Activated CD8-positive, alpha-beta memory T cell treated with anti-CD3 and anti-CD28 coated beads, Interleukin-2, amount 10 ng/mL, durations not matched to agents 7 days and 5 days (primary cell): ENCODE data around the gene FAM90A1. TPM values are rescaled to one million over a fixed set of nuclear protein-coding genes. Genes with fewer than 3 reads are reported as not detected.
"Not testable (repeated sequence)": the region's sequence is repeated elsewhere in the genome, so short reads cannot be mapped to it uniquely, and the experiment has no call there.

Experiments
- ATAC-seq: fragments of 150-1000 bp; cut with Tn5 transposase; one replicate; pipeline ENCODE4 v1.10.0; 2021; ENCODE audit warnings: moderate library complexity
- CTCF ChIA-PET: fragments of 350-600 bp; sonication (Branson Sonifier 250); formaldehyde crosslinking; loops from one replicate; lab custom pipeline; 2021; ENCODE audit warnings: antibody characterized with exemption; lab: Charles Lee
- DNase-seq: peaks from one replicate; pipeline ENCODE4 v3.0.0-alpha.2; 2020
- H3K27ac Mint-ChIP-seq: one replicate; pipeline ENCODE4 v1.8.0; 2021; ENCODE audit warnings: mild to moderate bottlenecking, mixed read lengths
- H3K27me3 Mint-ChIP-seq: one replicate; pipeline ENCODE4 v1.8.0; 2021; ENCODE audit warnings: mixed read lengths
- H3K36me3 Mint-ChIP-seq: one replicate; pipeline ENCODE4 v1.8.0; 2021; ENCODE audit warnings: mild to moderate bottlenecking, mixed read lengths
- H3K4me1 Mint-ChIP-seq: one replicate; pipeline ENCODE4 v1.8.0; 2021; ENCODE audit warnings: mixed read lengths
- H3K4me3 Mint-ChIP-seq: one replicate; pipeline ENCODE4 v1.8.0; 2021; ENCODE audit warnings: mild to moderate bottlenecking, moderate library complexity, mixed read lengths
- H3K9me3 Mint-ChIP-seq: one replicate; pipeline ENCODE4 v1.8.0; 2022; ENCODE audit warnings: low read depth, mixed read lengths
- total RNA-seq, 2 experiments: library from RNA; stranded (reverse); gene quantifications; one replicate each; pipeline ENCODE4 v1.2.3, GENCODE V29; 2021

Gene FAM90A1
- total RNA-seq, 2 experiments from 2014 or later, result 0.14 TPM; not detected in 1

DNA sequence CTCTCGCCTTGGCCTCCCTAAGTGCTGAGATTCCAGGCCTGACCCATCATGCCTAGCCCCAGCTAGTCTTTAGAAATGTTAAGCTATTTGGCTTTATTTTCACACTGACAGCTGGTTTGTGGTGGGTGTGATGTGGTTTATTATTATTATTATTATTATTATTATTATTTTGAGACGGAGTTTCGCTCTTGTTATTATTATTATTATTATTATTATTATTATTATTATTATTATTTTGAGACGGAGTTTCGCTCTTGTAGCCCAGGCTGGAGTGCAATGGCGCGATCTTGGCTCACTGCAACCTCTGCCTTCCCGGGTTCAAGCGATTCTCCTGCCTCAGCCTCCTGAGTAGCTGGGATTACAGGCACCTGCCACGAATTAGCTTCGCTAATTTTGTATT is 1.2 kb upstream of the FAM90A1 start:
- ATAC-seq, H3K27ac Mint-ChIP-seq, H3K9me3 Mint-ChIP-seq, H3K27me3 Mint-ChIP-seq, H3K4me3 Mint-ChIP-seq, H3K36me3 Mint-ChIP-seq, H3K4me1 Mint-ChIP-seq, DNase-seq: not testable (repeated sequence)
- CTCF ChIA-PET, result interaction anchor here (0.6 to 0.7 kb wide), 2 partner anchors 117 to 1041 kb away, joined by 3 read pairs; no protein-coding TSS in a partner anchor

DNA sequence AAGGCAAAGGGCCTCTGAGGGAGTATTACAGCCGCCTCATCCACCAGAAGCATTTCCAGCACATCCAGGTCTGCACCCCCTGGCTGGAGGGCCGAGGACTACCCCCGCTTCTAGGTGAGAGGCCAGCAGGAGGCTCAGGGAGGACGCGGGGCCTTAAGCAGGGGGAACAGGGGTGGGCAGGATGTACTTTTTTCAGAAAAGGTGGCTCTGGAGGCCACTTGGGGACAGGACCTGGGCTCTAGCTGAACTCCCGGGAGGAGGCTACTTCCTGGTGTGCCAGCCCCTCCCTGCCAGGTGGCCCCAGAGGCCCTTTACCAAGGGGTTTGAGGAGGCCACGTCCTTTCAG is 287 bp upstream of the FAM90A1 start:
- H3K27ac Mint-ChIP-seq, DNase-seq, ATAC-seq, H3K36me3 Mint-ChIP-seq, CTCF ChIA-PET, H3K9me3 Mint-ChIP-seq, H3K27me3 Mint-ChIP-seq, H3K4me1 Mint-ChIP-seq: not testable (repeated sequence)
- H3K4me3 Mint-ChIP-seq, result peak overlapping the region; percentile 47

DNA sequence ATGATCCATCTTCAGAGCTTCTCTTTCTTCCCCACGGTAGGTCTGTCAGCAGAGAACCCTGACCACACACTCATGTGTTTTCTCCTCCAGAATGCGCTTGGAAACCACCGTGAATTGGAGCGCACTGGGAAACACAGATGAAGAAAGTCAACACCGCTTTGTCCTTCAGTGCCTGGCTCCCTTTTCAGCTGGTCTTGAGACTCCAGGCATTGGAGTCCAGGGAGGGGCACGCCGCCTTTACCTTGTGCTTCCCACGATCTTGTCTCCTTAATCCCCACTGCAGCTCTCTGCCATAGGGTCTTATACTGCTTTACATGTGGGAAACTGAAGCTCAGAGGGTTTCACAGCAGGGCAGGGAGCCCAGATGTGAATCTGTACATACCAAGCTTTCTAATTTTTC is 1.1 kb downstream of the FAM90A1 start:
- Mint-ChIP-seq H3K4me3 (no peak overlapping the region), H3K9me3 (no peaks in the 10 kb centered on the region)
- CTCF ChIA-PET, result interaction anchor here (1.1 kb wide), 1 partner anchor 117 kb away, joined by 4 read pairs; no protein-coding TSS in a partner anchor

DNA sequence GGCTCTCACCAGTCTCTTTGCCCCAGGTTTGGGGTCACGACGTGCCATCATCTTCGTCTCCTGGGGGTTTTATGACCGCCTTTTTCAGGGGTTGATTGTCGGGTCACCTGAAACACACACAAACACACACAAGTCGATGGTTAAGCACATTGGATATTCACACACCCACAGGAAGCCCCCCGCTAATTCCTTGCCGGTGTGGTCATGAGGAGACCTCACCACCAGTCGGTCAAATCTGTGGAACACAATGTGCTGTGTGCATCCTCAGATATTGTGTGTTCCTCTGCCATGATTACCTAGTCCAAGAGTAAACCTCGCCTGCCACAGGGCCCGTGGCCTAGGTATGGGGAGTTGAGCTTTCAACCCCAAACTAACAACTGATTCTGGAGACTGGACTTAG is 2.6 kb downstream of the FAM90A1 start:
- H3K27ac Mint-ChIP-seq, H3K9me3 Mint-ChIP-seq, H3K27me3 Mint-ChIP-seq, CTCF ChIA-PET, H3K4me3 Mint-ChIP-seq, H3K36me3 Mint-ChIP-seq, H3K4me1 Mint-ChIP-seq, DNase-seq, ATAC-seq: not testable (repeated sequence)

More for the DNA sequence above, 1.1 kb downstream of the FAM90A1 start:
- Mint-ChIP-seq H3K36me3 (no peaks in the 10 kb centered on the region), H3K27ac (no peak overlapping the region), H3K4me1 (peaks cover 3% of the 10 kb centered on the region), H3K27me3 (no peaks in the 10 kb centered on the region)
- DNase-seq, result no peak
- ATAC-seq, result no peak

DNA sequence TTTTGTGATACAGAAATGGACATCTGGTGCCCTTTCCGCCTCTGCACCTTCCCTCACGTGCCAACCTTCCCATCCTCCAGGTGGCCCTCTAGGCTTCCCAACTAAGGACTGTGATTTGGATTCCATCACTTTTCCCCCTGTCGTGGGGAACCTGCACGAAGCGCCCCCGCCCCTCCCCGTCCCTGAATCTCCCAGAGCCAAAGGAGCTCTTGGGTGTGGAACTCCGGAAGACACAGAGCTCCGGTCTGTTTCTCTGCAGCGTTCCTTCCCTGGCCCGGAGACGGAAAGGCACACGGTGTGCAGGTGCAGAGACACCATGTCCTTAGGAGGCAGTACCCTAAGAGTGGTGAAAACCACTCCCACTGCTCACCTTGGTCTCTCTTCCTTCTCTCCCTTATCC is 3.8 kb downstream of the FAM90A1 start:
- H3K36me3 Mint-ChIP-seq, H3K27me3 Mint-ChIP-seq, H3K4me3 Mint-ChIP-seq, H3K9me3 Mint-ChIP-seq, H3K4me1 Mint-ChIP-seq, ATAC-seq, CTCF ChIA-PET, H3K27ac Mint-ChIP-seq, DNase-seq: not testable (repeated sequence)

DNA sequence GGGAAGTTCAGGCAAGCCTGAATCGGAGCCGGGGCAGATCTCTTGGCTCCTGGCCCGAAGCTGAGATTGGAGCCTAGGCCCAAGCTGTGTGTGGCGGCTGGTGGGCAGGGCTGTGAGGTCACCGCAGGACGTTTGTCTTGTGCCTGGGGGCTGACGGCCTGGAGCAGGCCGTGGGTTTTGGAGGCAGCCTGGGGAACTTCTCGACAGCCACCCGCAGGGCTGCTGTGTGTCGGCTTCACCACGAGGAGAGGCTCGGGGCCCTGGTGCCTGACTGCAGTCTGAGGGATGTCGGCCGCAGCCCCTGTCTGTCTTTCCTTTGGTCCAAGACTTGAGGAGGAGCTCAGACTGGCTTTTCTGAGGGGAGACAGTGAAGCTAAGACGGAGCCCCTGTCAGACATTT is 5.1 kb downstream of the FAM90A1 start:
- CTCF ChIA-PET, DNase-seq, H3K36me3 Mint-ChIP-seq, H3K27ac Mint-ChIP-seq, H3K4me1 Mint-ChIP-seq, ATAC-seq, H3K9me3 Mint-ChIP-seq, H3K27me3 Mint-ChIP-seq, H3K4me3 Mint-ChIP-seq: not testable (repeated sequence)

DNA sequence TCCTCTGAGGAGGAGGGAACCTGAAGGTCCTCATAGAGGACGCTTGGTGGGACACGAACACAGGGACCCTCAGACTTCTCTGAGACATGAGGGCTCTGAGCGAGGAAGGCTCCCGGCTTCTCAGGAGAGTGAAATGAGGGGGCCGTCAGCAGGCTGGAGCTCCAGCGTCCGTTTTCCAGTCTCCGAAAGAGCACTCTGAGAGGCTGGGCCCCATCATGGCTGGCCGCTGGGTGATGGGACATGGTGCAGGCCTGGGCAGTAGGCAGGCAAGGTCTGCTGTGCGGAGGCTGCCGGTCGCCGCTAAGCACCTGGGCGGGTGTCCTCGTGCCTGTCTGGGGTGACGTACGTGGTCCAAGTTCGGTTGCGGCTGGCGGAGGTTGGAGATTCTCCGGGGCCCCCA is 5.6 kb downstream of the FAM90A1 start:
- DNase-seq, CTCF ChIA-PET, ATAC-seq, H3K36me3 Mint-ChIP-seq, H3K27me3 Mint-ChIP-seq, H3K4me1 Mint-ChIP-seq, H3K9me3 Mint-ChIP-seq, H3K4me3 Mint-ChIP-seq, H3K27ac Mint-ChIP-seq: not testable (repeated sequence)

DNA sequence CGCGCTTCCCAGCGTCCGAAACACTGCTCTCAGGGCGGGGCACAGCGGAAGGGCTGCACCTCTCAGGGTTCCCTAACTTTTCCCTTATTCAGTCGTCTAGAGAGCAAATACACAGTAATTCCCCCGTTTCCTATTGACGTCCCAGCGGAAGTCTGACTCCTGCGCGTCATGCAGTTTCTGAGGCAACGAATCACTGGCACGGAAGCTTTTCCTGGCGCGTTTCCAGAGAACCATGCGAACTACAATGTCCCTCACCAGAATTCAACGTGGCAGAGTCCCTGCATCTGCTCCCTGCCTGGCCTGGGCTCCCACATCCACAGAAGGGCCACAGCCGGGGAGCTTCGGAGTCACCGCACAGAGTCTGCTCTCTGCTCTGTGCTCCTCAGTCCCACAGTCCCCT is 6.0 kb downstream of the FAM90A1 start:
- H3K9me3 Mint-ChIP-seq, H3K4me3 Mint-ChIP-seq, H3K27me3 Mint-ChIP-seq, H3K36me3 Mint-ChIP-seq, CTCF ChIA-PET, H3K27ac Mint-ChIP-seq, H3K4me1 Mint-ChIP-seq, ATAC-seq, DNase-seq: not testable (repeated sequence)

DNA sequence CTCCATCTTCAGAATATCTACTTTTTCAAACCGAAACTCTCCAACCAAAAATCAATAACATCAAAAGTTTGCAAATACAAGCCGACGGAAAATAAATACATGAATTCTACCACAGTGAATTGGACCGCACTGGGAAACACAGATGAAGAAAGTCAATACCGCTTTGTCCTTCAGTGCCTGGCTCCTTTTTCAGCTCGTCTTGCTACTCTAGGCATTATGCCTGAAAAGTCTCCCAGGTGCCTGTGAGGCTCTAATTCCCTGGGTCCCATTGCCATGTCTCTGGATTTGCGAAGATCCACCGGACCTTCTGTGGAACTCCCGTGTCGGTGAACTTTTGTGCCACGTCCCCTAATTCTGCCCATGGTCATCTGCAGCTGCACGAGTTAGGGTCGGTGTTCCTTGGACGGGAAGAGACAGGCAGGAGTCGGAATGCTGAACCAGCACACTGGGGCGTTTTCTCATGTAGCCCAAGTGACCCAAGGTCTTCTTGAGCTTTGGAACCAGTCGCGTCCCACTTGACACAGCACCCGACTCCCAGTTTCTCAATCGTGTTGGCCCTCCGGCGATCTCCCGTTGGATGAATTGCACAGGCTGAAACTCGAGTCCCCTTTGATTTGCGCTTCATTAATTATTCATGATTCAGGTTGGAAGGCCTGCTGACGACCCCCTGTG is 8.6 kb downstream of the FAM90A1 start:
- CTCF ChIA-PET, H3K27me3 Mint-ChIP-seq, DNase-seq, H3K9me3 Mint-ChIP-seq, H3K4me1 Mint-ChIP-seq, ATAC-seq, H3K4me3 Mint-ChIP-seq, H3K27ac Mint-ChIP-seq, H3K36me3 Mint-ChIP-seq: not testable (repeated sequence)

DNA sequence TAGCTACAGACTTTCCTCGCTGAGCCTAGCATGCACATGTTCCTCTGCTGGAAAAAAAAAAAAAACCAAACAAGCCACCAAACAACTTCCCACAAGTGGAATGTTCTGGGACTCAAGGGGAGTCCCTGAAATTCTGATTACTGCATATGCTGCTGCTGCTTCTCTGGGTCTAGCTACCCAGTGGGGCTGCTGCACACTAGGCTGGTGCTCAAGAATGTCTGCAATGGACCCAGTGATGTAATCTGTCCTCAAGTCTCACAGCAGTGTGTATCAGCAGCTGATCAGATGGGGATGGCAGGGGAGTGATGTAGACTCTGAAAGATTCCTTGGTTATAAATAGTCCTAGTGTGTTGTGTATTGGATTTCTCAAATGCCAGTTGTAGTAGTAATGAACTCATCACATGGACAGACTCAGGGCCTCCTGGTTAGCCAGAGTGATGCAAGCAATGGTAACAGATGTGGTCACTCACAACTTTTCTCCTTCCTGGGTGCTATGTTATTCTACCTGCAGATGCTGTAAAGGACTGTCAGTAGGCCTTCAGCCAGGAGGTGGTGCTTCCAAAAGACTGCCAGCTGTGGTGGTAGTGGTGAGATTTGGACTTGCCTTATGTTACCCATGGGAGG is 29.6 kb downstream of the FAM90A1 start:
- H3K36me3 Mint-ChIP-seq, CTCF ChIA-PET, H3K4me3 Mint-ChIP-seq, DNase-seq, ATAC-seq, H3K27me3 Mint-ChIP-seq, H3K27ac Mint-ChIP-seq, H3K9me3 Mint-ChIP-seq, H3K4me1 Mint-ChIP-seq: not testable (repeated sequence)

DNA sequence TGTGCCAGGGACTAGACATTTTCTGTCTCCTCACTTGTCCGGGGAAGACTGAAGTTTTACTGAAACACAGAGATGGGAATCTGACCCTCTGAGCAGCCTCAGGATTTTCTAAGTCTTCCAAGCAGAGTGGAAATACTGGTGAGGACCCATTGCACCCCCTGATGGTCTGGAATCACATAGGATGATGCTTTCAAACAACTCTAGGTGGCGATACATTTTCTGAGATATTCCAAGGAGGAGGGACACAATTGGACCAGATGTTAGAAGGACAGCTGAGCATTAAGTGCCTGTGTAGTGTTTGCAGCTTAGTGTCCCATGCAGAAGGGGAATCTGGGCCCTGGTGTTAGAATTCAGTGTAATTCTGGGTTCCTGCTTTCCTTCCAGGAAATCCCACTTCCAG is 39.3 kb downstream of the FAM90A1 start:
- H3K4me3 Mint-ChIP-seq, H3K27ac Mint-ChIP-seq: not testable (repeated sequence)

DNA sequence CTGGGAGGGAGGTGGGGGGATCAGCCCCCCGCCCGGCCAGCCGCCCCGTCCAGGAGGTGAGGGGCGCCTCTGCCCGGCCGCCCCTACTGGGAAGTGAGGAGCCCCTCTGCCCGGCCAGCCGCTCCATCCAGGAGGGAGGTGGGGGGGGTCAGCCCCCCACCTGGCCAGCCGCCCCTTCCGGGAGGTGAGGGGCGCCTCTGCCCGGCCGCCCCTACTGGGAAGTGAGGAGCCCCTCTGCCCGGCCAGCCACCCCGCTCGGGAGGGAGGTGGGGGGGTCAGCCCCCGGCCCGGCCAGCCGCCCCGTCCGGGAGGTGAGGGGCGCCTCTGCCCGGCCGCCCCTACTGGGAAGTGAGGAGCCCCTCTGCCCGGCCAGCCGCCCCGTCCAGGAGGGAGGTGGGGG is 43.2 kb downstream of the FAM90A1 start:
- ATAC-seq, CTCF ChIA-PET, H3K27ac Mint-ChIP-seq, H3K4me3 Mint-ChIP-seq, DNase-seq, H3K27me3 Mint-ChIP-seq, H3K9me3 Mint-ChIP-seq, H3K36me3 Mint-ChIP-seq: not testable (repeated sequence)
- peaks cover 12% of the 10 kb centered on the region for H3K4me1 Mint-ChIP-seq

More for the DNA sequence above, 39.3 kb downstream of the FAM90A1 start:
- CTCF ChIA-PET, DNase-seq, ATAC-seq, H3K4me1 Mint-ChIP-seq, H3K27me3 Mint-ChIP-seq, H3K36me3 Mint-ChIP-seq, H3K9me3 Mint-ChIP-seq: not testable (repeated sequence)

DNA sequence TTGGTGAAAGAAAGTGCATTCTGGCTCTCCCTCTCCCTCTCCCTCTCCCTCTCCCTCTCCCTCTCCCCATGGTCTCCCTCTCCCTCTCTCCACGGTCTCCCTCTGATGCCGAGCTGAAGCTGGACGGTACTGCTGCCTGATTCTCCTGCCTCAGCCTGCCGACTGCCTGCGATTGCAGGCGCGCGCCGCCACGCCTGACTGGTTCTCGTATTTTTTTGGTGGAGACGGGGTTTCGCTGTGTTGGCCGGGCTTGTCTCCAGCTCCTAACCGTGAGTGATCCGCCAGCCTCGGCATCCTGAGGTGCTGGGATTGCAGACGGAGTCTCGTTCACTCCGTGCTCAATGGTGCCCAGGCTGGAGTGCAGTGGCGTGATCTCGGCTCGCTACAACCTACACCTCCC is 44.1 kb downstream of the FAM90A1 start:
- H3K27ac Mint-ChIP-seq, ATAC-seq, CTCF ChIA-PET, DNase-seq, H3K27me3 Mint-ChIP-seq, H3K9me3 Mint-ChIP-seq, H3K4me3 Mint-ChIP-seq, H3K36me3 Mint-ChIP-seq: not testable (repeated sequence)
- H3K4me1 Mint-ChIP-seq, result peaks cover 12% of the 10 kb centered on the region

DNA sequence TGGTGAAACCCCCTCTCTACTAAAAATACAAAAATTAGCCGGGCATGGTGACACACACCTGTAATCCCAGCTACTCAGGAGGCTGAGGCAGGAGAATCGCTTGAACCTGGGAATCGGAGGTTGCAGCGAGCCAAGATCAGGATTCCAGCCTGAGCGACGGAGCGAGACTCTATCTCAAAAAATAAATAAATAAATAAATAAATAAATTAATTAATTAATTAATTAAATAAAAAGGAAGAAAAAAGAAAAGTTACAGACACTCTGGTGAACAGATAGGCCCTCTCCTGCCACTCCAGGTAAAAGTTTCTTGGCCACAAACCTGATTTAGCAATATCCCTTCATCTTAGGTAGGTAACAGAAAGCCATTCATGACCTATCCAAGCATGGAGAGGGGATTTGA is 44.5 kb downstream of the FAM90A1 start:
- H3K36me3 Mint-ChIP-seq, CTCF ChIA-PET, H3K27ac Mint-ChIP-seq, H3K27me3 Mint-ChIP-seq, ATAC-seq, H3K4me3 Mint-ChIP-seq, DNase-seq, H3K9me3 Mint-ChIP-seq: not testable (repeated sequence)
- peaks cover 12% of the 10 kb centered on the region for H3K4me1 Mint-ChIP-seq
